ENCODE data around the gene ADPRS. TPM values are rescaled to one million over a fixed set of nuclear protein-coding genes. Genes with fewer than 3 reads are reported as not detected.

Gene ADPRS
- total RNA-seq, 1 donor from 2014 or later: 16.8 TPM

DNA sequence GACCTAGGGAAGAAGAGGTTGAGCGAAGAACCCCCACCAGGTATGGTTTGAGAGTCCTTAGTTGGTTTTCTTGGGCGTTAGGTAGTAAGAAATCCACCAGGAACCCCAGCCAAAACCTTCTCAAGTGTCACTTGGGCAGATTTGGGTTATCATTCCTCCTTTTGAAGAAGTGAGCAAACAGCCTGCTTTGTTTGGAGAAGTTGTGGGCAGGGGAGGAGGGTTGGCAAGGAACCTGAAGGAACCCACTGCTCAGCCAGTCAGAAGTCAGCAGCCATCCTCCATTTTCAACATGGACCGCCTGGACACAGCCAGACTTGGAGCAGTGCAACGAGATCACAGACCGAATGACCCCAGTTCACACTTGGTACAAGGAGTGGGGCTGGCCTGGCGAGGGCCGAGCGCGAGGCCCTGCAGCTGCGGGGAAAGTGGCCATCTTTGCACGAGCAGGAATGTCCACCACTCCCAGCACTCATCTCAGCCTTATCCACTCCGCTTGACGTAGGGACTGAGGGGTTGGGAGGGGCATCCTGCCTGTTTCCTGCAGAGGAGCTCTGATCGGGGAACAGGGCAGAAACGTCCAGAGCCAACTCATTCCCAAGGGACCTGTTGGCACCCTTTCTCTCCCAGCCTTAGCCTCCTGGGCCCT lies 7.2 kb downstream of the ADPRS start:
- H3K27ac Mint-ChIP-seq (ENCODE audit: unreplicated experiment): no peak overlapping the region
- no peaks in the 10 kb centered on the region for H3K36me3 Mint-ChIP-seq (ENCODE audit: unreplicated experiment)
- H3K27me3 Mint-ChIP-seq (ENCODE audit: unreplicated experiment): peaks cover 3% of the 10 kb centered on the region
- no peak for TF ChIP-seq CTCF (IDR thresholded peaks at IDR 0.05; ENCODE audit: partially characterized antibody, unreplicated experiment)
- H3K4me1 Mint-ChIP-seq (ENCODE audit: low read depth, unreplicated experiment): peaks cover 3% of the 10 kb centered on the region
- no peak for DNase-seq
- peaks cover 2% of the 10 kb centered on the region for H3K9me3 Mint-ChIP-seq (ENCODE audit: unreplicated experiment)
- H3K4me3 Mint-ChIP-seq (ENCODE audit: unreplicated experiment): no peak overlapping the region

- peak; percentile 18 for TF ChIP-seq CTCF (IDR thresholded peaks at IDR 0.05; ENCODE audit: partially characterized antibody, unreplicated experiment)
- Mint-ChIP-seq H3K27ac (ENCODE audit: unreplicated experiment) (no peak overlapping the region), H3K27me3 (ENCODE audit: unreplicated experiment) (peaks cover 3% of the 10 kb centered on the region), H3K36me3 (ENCODE audit: unreplicated experiment) (no peaks in the 10 kb centered on the region), H3K4me3 (ENCODE audit: unreplicated experiment) (no peak overlapping the region), H3K9me3 (ENCODE audit: unreplicated experiment) (peaks cover 2% of the 10 kb centered on the region), H3K4me1 (ENCODE audit: low read depth, unreplicated experiment) (peaks cover 3% of the 10 kb centered on the region)
- DNase-seq: peak; percentile 55
These were observed 8.1 kb downstream of the ADPRS start for GRCh38 chr1:36096500-36097432.

DNA sequence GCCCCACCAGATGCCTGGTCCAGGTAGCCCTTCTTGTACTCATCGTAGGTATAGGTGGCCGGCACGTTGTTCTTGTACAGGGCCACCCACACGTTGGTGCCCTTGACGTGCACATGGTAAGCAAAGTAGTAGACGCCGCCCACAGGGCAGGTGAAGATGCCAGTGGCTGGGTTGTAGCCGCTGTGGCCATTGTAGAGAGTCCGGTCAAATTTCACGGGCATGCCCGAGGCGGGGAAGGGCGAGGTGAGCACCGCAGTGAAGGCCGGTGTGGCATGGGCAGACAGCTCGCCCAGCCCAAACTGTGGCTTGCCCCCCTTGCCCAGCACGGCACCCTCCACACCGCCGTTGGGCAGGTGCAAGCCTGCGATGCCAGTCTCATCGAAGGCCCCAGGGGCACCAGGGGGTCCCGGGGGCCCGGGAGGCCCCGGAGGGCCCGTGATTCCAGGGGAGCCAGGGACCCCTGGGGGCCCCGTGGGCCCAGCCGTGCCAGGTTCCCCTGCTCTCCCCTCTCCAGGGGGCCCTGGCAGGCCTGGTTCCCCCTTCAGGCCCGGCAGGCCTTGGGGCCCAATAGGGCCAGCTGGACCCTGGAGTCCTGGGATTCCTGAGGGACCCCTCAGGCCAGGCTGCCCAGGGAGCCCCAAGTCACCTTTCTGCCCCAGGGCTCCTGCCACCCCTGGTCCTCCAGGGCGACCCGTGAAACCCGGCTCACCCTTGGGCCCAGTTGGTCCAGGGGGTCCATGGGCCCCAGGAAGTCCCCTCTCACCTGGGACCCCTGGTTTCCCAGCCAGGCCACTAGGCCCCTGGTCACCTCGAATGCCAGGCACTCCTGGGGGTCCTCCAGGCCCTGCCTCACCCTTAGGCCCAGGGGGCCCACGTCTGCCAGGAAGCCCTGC lies 9.2 kb downstream of the ADPRS start:
- H3K4me3 Mint-ChIP-seq (ENCODE audit: unreplicated experiment): no peak overlapping the region
- H3K4me1 Mint-ChIP-seq (ENCODE audit: low read depth, unreplicated experiment): peaks cover 3% of the 10 kb centered on the region
- no peak overlapping the region for H3K27ac Mint-ChIP-seq (ENCODE audit: unreplicated experiment)
- peaks cover 2% of the 10 kb centered on the region for H3K9me3 Mint-ChIP-seq (ENCODE audit: unreplicated experiment)
- no peaks in the 10 kb centered on the region for H3K36me3 Mint-ChIP-seq (ENCODE audit: unreplicated experiment)
- no peak for TF ChIP-seq CTCF (IDR thresholded peaks at IDR 0.05; ENCODE audit: partially characterized antibody, unreplicated experiment)
- H3K27me3 Mint-ChIP-seq (ENCODE audit: unreplicated experiment): peaks cover 3% of the 10 kb centered on the region
- no peak for DNase-seq

GRCh38 chr1:36098650-36099365 lies 10.1 kb downstream of the ADPRS start:
- TF ChIP-seq CTCF (IDR thresholded peaks at IDR 0.05; ENCODE audit: partially characterized antibody, unreplicated experiment): no peak
- DNase-seq: no peak

More at GRCh38 chr1:36098650-36099365, 10.1 kb downstream of the ADPRS start:
- H3K4me1 Mint-ChIP-seq (ENCODE audit: low read depth, unreplicated experiment): peaks cover 3% of the 10 kb centered on the region
- peaks cover 3% of the 10 kb centered on the region for H3K27me3 Mint-ChIP-seq (ENCODE audit: unreplicated experiment)
- peaks cover 2% of the 10 kb centered on the region for H3K9me3 Mint-ChIP-seq (ENCODE audit: unreplicated experiment)
- no peak overlapping the region for H3K27ac Mint-ChIP-seq (ENCODE audit: unreplicated experiment)
- no peak overlapping the region for H3K4me3 Mint-ChIP-seq (ENCODE audit: unreplicated experiment)
- H3K36me3 Mint-ChIP-seq (ENCODE audit: unreplicated experiment): no peaks in the 10 kb centered on the region

All from glutamatergic neuron (in vitro differentiated cells).